Measurements from ENCODE around the gene TES. TPM values are rescaled to one million over a fixed set of nuclear protein-coding genes. Genes with fewer than 3 reads are reported as not detected.

The TES gene
- total and polyA plus RNA-seq, 7 experiments from 2014 or later, result 99.2 to 195 (median 116) TPM

DNA sequence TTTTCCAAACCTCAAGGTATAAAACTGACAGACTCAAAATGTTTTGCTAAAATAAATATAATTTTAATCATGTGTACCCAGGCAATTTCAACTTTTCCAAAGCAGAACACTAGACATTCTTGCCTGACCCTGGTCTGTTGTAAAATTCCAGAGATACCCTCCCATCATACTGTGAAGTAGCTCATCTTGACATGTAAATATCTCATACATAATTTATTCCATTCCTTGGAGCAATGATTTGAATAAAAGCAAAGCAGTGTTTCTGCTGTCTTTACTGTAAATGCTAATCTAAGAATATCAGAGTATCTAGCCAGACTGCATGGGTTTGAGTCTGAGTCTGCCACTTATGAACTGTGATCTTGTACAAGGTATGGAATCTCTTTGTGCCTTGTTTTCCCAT is 68.9 kb downstream of the TES start:
- ATAC-seq (no peak), DNase-seq (no peak)
- no peak overlapping the region for H3K27ac Mint-ChIP-seq
- ChIA-PET CTCF (no interaction called here), POLR2A (no interaction called here)
- no peaks in the 10 kb centered on the region for H3K36me3 ChIP-seq (ENCODE audit: control insufficient read depth in 2 of 3, insufficient read depth in 3 of 3, low read length in 3 of 3)
- peaks cover 10 to 51% (median 23%) of the 10 kb centered on the region in 5 donors for H3K27me3 Mint-ChIP-seq
- H3K27me3 ChIP-seq (ENCODE audit: control insufficient read depth in 2 of 2, insufficient read depth in 2 of 2, low read length in 2 of 2), result no peaks in the 10 kb centered on the region
- no peak overlapping the region for H3K4me3 Mint-ChIP-seq
- H3K27ac ChIP-seq (ENCODE audit: low read depth, low read length), result no peak overlapping the region
- H3K4me3 ChIP-seq (ENCODE audit: low read length), result no peak overlapping the region
- peaks cover 0 to 2% (median 0%) of the 10 kb centered on the region in 11 donors for H3K9me3 Mint-ChIP-seq
- H3K36me3 Mint-ChIP-seq, result no peaks in the 10 kb centered on the region
- intact Hi-C loops (cut with micrococcal nuclease), result no loop called here
- no peaks in the 10 kb centered on the region for H3K9me3 ChIP-seq (ENCODE audit: control insufficient read depth in 2 of 3, low read length in 3 of 3)
- H3K4me1 Mint-ChIP-seq, result peaks cover 0 to 3% (median 0%) of the 10 kb centered on the region in 7 donors
- H3K4me1 ChIP-seq (ENCODE audit: control insufficient read depth in 2 of 2, insufficient read depth in 2 of 2, low read length in 2 of 2), result no peaks in the 10 kb centered on the region

DNA sequence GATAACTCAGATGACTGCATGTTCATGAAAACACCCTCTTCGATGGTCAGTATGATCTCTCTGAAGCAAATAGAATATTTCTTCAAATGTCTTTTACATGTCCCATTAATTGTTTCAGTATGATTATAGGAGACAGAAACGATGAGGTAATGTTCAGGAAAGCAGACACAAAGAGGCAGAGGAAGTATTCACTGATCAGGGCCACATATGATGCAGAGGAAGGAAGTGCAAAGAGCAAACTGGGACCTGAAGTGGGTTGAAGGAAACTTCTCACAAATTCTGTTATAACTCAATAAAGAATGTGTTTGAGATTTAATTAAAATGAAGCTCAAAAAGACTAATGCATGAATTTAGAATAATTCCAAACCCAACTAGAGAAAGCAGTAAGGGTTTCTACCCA is 70.5 kb downstream of the TES start:
- H3K4me1 Mint-ChIP-seq, result peaks cover 0 to 3% (median 0%) of the 10 kb centered on the region in 7 donors
- no peaks in the 10 kb centered on the region for H3K36me3 ChIP-seq (ENCODE audit: control insufficient read depth in 2 of 3, insufficient read depth in 3 of 3, low read length in 3 of 3)
- H3K4me1 ChIP-seq (ENCODE audit: control insufficient read depth in 2 of 2, insufficient read depth in 2 of 2, low read length in 2 of 2), result no peaks in the 10 kb centered on the region
- intact Hi-C loops (cut with micrococcal nuclease), result no loop called here
- POLR2A ChIA-PET, result no interaction called here
- CTCF ChIA-PET, result interaction anchor here (0.7 kb wide), 1 partner anchor 151 kb away, joined by 4 read pairs; no protein-coding TSS in a partner anchor
- no peak overlapping the region for H3K27ac ChIP-seq (ENCODE audit: low read depth, low read length)
- no peaks in the 10 kb centered on the region for H3K9me3 ChIP-seq (ENCODE audit: control insufficient read depth in 2 of 3, low read length in 3 of 3)
- no peak overlapping the region for H3K4me3 ChIP-seq (ENCODE audit: low read length)
- peaks cover 0 to 2% (median 0%) of the 10 kb centered on the region in 11 donors for H3K9me3 Mint-ChIP-seq
- no peak for ATAC-seq
- H3K27me3 ChIP-seq (ENCODE audit: control insufficient read depth in 2 of 2, insufficient read depth in 2 of 2, low read length in 2 of 2), result no peaks in the 10 kb centered on the region
- DNase-seq, result no peak
- H3K36me3 Mint-ChIP-seq, result no peaks in the 10 kb centered on the region
- no peak overlapping the region for H3K27ac Mint-ChIP-seq
- H3K4me3 Mint-ChIP-seq, result no peak overlapping the region
- H3K27me3 Mint-ChIP-seq, result peaks cover 7 to 53% (median 18%) of the 10 kb centered on the region in 5 donors

- POLR2A ChIA-PET, result no interaction called here
- H3K4me1 Mint-ChIP-seq, result peaks cover 0 to 3% (median 0%) of the 10 kb centered on the region in 7 donors
- no peaks in the 10 kb centered on the region for H3K36me3 ChIP-seq (ENCODE audit: control insufficient read depth in 2 of 3, insufficient read depth in 3 of 3, low read length in 3 of 3)
- DNase-seq (no peak), ATAC-seq (no peak)
- no peak overlapping the region for H3K4me3 Mint-ChIP-seq
- intact Hi-C loops (cut with micrococcal nuclease), result no loop called here
- H3K27ac Mint-ChIP-seq, result no peak overlapping the region
- no peaks in the 10 kb centered on the region for H3K36me3 Mint-ChIP-seq
- H3K4me1 ChIP-seq (ENCODE audit: control insufficient read depth in 2 of 2, insufficient read depth in 2 of 2, low read length in 2 of 2), result no peaks in the 10 kb centered on the region
- H3K27me3 Mint-ChIP-seq, result peaks cover 0 to 32% (median 7%) of the 10 kb centered on the region in 5 donors
- no peak overlapping the region for H3K4me3 ChIP-seq (ENCODE audit: low read length)
- no peaks in the 10 kb centered on the region for H3K9me3 Mint-ChIP-seq
- CTCF ChIA-PET, result no interaction called here
- no peak overlapping the region for H3K27ac ChIP-seq (ENCODE audit: low read depth, low read length)
- no peaks in the 10 kb centered on the region for H3K27me3 ChIP-seq (ENCODE audit: control insufficient read depth in 2 of 2, insufficient read depth in 2 of 2, low read length in 2 of 2)
- no peaks in the 10 kb centered on the region for H3K9me3 ChIP-seq (ENCODE audit: control insufficient read depth in 2 of 3, low read length in 3 of 3)
Observed at GRCh38 chr7:116283595-116284204, 73.4 kb downstream of the TES start.

- H3K27me3 ChIP-seq (ENCODE audit: control insufficient read depth in 2 of 2, insufficient read depth in 2 of 2, low read length in 2 of 2), result no peaks in the 10 kb centered on the region
- CTCF ChIA-PET, result no interaction called here
- no peak overlapping the region for H3K27ac ChIP-seq (ENCODE audit: low read depth, low read length)
- POLR2A ChIA-PET, result no interaction called here
- Mint-ChIP-seq H3K4me3 (no peak overlapping the region), H3K4me1 (peaks cover 0 to 3% (median 0%) of the 10 kb centered on the region in 7 donors), H3K36me3 (no peaks in the 10 kb centered on the region), H3K27ac (no peak overlapping the region), H3K9me3 (no peaks in the 10 kb centered on the region), H3K27me3 (peaks cover 0 to 32% (median 7%) of the 10 kb centered on the region in 5 donors)
- intact Hi-C loops (cut with micrococcal nuclease), result no loop called here
- ATAC-seq (no peak), DNase-seq (no peak)
- H3K9me3 ChIP-seq (ENCODE audit: control insufficient read depth in 2 of 3, low read length in 3 of 3), result no peaks in the 10 kb centered on the region
- H3K4me3 ChIP-seq (ENCODE audit: low read length), result no peak overlapping the region
- H3K36me3 ChIP-seq (ENCODE audit: control insufficient read depth in 2 of 3, insufficient read depth in 3 of 3, low read length in 3 of 3), result no peaks in the 10 kb centered on the region
- no peaks in the 10 kb centered on the region for H3K4me1 ChIP-seq (ENCODE audit: control insufficient read depth in 2 of 2, insufficient read depth in 2 of 2, low read length in 2 of 2)
Observed at GRCh38 chr7:116284390-116284789, 74.1 kb downstream of the TES start.

GRCh38 chr7:116285252-116285651 is 74.9 kb downstream of the TES start:
- ATAC-seq (no peak), DNase-seq (no peak)
- Mint-ChIP-seq H3K4me1 (peaks cover 0 to 3% (median 0%) of the 10 kb centered on the region in 7 donors), H3K9me3 (no peaks in the 10 kb centered on the region), H3K27me3 (peaks cover 0 to 32% (median 3%) of the 10 kb centered on the region in 5 donors), H3K36me3 (no peaks in the 10 kb centered on the region), H3K4me3 (no peak overlapping the region), H3K27ac (no peak overlapping the region)
- no peak overlapping the region for H3K27ac ChIP-seq (ENCODE audit: low read depth, low read length)
- no peaks in the 10 kb centered on the region for H3K4me1 ChIP-seq (ENCODE audit: control insufficient read depth in 2 of 2, insufficient read depth in 2 of 2, low read length in 2 of 2)
- no peaks in the 10 kb centered on the region for H3K27me3 ChIP-seq (ENCODE audit: control insufficient read depth in 2 of 2, insufficient read depth in 2 of 2, low read length in 2 of 2)
- POLR2A ChIA-PET, result no interaction called here
- CTCF ChIA-PET, result no interaction called here
- H3K9me3 ChIP-seq (ENCODE audit: control insufficient read depth in 2 of 3, low read length in 3 of 3), result no peaks in the 10 kb centered on the region
- H3K4me3 ChIP-seq (ENCODE audit: low read length), result no peak overlapping the region
- intact Hi-C loops (cut with micrococcal nuclease), result no loop called here
- H3K36me3 ChIP-seq (ENCODE audit: control insufficient read depth in 2 of 3, insufficient read depth in 3 of 3, low read length in 3 of 3), result no peaks in the 10 kb centered on the region

DNA sequence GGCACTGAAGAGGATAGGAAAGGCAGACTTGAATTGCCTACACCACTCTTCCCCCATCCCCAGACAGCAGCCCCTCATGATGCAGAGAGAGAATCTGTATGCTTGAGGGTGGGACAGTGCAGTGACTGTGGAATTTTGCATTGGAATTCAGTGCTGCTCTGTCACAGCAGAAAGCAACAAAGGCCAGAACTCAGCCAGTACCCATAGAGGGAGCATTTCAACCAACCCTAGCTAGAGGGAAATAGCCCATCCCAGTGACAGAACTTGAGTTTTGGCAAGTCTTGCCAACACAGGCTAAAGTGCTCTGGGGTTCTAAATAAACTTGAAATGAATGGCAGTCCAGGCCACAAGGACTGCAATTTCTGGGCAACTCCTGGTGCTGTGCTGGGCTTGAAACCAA is 80.4 kb downstream of the TES start:
- DNase-seq (no peak), ATAC-seq (no peak)
- no peak overlapping the region for H3K27ac ChIP-seq (ENCODE audit: low read depth, low read length)
- H3K4me3 ChIP-seq (ENCODE audit: low read length), result no peak overlapping the region
- Mint-ChIP-seq H3K27ac (no peak overlapping the region), H3K36me3 (peaks cover 0 to 10% (median 0%) of the 10 kb centered on the region in 5 donors), H3K4me1 (no peaks in the 10 kb centered on the region), H3K27me3 (peaks cover 18 to 42% (median 30%) of the 10 kb centered on the region in 5 donors), H3K9me3 (peaks cover 4 to 45% (median 19%) of the 10 kb centered on the region in 11 donors), H3K4me3 (no peak overlapping the region)
- intact Hi-C loops (cut with micrococcal nuclease), result no loop called here
- no peaks in the 10 kb centered on the region for H3K4me1 ChIP-seq (ENCODE audit: control insufficient read depth in 2 of 2, insufficient read depth in 2 of 2, low read length in 2 of 2)
- ChIA-PET CTCF (no interaction called here), POLR2A (no interaction called here)
- no peaks in the 10 kb centered on the region for H3K36me3 ChIP-seq (ENCODE audit: control insufficient read depth in 2 of 3, insufficient read depth in 3 of 3, low read length in 3 of 3)
- H3K9me3 ChIP-seq (ENCODE audit: control insufficient read depth in 2 of 3, low read length in 3 of 3), result peaks cover 0 to 7% (median 0%) of the 10 kb centered on the region in 3 experiments
- no peaks in the 10 kb centered on the region for H3K27me3 ChIP-seq (ENCODE audit: control insufficient read depth in 2 of 2, insufficient read depth in 2 of 2, low read length in 2 of 2)

DNA sequence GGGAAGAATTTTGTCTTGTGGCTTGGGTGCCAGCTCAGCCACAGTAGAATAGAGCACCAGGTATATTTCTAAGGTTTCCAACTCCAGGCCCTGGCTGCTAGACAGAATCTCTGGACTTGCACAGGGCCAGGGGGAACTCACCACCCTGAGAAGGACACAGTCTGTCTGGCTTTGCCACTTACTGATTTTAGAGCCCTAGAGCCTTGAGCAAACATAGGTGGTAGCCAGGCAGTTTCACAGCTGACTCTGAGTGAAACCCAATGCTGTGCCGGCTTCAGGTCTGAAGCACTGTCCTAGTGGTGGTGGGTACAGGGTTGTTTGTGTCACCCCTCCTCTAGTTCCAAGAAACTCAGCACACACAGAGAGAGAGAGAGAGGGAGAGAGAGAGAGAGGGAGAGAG is 81.6 kb downstream of the TES start:
- H3K36me3 ChIP-seq (ENCODE audit: control insufficient read depth in 2 of 3, insufficient read depth in 3 of 3, low read length in 3 of 3), result no peaks in the 10 kb centered on the region
- Mint-ChIP-seq H3K4me1 (no peaks in the 10 kb centered on the region), H3K9me3 (peaks cover 4 to 48% (median 22%) of the 10 kb centered on the region in 11 donors), H3K27me3 (peaks cover 18 to 39% (median 34%) of the 10 kb centered on the region in 5 donors), H3K27ac (no peak overlapping the region), H3K4me3 (no peak overlapping the region), H3K36me3 (peaks cover 0 to 10% (median 0%) of the 10 kb centered on the region in 5 donors)
- CTCF ChIA-PET, result no interaction called here
- H3K9me3 ChIP-seq (ENCODE audit: control insufficient read depth in 2 of 3, low read length in 3 of 3), result peaks cover 0 to 7% (median 0%) of the 10 kb centered on the region in 3 experiments
- DNase-seq, result no peak
- intact Hi-C loops (cut with micrococcal nuclease), result no loop called here
- ATAC-seq, result no peak
- H3K4me3 ChIP-seq (ENCODE audit: low read length), result no peak overlapping the region
- POLR2A ChIA-PET, result no interaction called here
- no peaks in the 10 kb centered on the region for H3K4me1 ChIP-seq (ENCODE audit: control insufficient read depth in 2 of 2, insufficient read depth in 2 of 2, low read length in 2 of 2)
- no peaks in the 10 kb centered on the region for H3K27me3 ChIP-seq (ENCODE audit: control insufficient read depth in 2 of 2, insufficient read depth in 2 of 2, low read length in 2 of 2)
- no peak overlapping the region for H3K27ac ChIP-seq (ENCODE audit: low read depth, low read length)
